Activated CD4-positive, alpha-beta T cell treated with anti-CD3 and anti-CD28 coated beads, Interleukin-2, amount 50 U/mL, for 1 hour (primary cell): ENCODE measurements around the gene TSPAN11.

Experiments
- DNase-seq: peaks from one replicate; pipeline ENCODE4 v3.0.0-alpha.2; 2020

The TSPAN11 gene

GRCh38 chr12:30962047-30962446 lies 35.5 kb downstream of the TSPAN11 start:
- DNase-seq = no peak

- no peak for DNase-seq
These were observed 37.4 kb downstream of the TSPAN11 start for GRCh38 chr12:30963709-30964564.

- DNase-seq = no peak
These were observed 38.5 kb downstream of the TSPAN11 start for GRCh38 chr12:30964896-30965612.

GRCh38 chr12:30965613-30965985 lies 39.1 kb downstream of the TSPAN11 start:
- DNase-seq = no peak

GRCh38 chr12:30967026-30967425 lies 40.5 kb downstream of the TSPAN11 start:
- no peak for DNase-seq

- DNase-seq = no peak
These were observed 41.7 kb downstream of the TSPAN11 start for GRCh38 chr12:30968211-30968610.

- no peak for DNase-seq
These were observed 42.5 kb downstream of the TSPAN11 start for GRCh38 chr12:30969006-30969405.

- no peak for DNase-seq
These were observed 43.3 kb downstream of the TSPAN11 start for GRCh38 chr12:30969606-30970395.

GRCh38 chr12:30970559-30971197 lies 44.1 kb downstream of the TSPAN11 start:
- DNase-seq = no peak

GRCh38 chr12:30972035-30972434 lies 45.5 kb downstream of the TSPAN11 start:
- no peak for DNase-seq

- DNase-seq = no peak
These were observed 46.6 kb downstream of the TSPAN11 start for GRCh38 chr12:30973175-30973574.

- DNase-seq = no peak
These were observed 47.3 kb downstream of the TSPAN11 start for GRCh38 chr12:30973830-30974229.

- no peak for DNase-seq
These were observed 48.4 kb downstream of the TSPAN11 start for GRCh38 chr12:30974746-30975500.

- no peak for DNase-seq
These were observed 49.0 kb downstream of the TSPAN11 start for GRCh38 chr12:30975581-30975980.

- no peak for DNase-seq
These were observed 49.7 kb downstream of the TSPAN11 start for GRCh38 chr12:30976206-30976605.

GRCh38 chr12:30977124-30977523 lies 50.6 kb downstream of the TSPAN11 start:
- no peak for DNase-seq

GRCh38 chr12:30977537-30978349 lies 51.2 kb downstream of the TSPAN11 start:
- no peak for DNase-seq

GRCh38 chr12:30978639-30979038 lies 52.1 kb downstream of the TSPAN11 start:
- DNase-seq = no peak

GRCh38 chr12:30979371-30980259 lies 53.1 kb downstream of the TSPAN11 start:
- DNase-seq = no peak
